K562 (cell line): Measurements from ENCODE around the gene GPHA2. TPM values are rescaled to one million over a fixed set of nuclear protein-coding genes. Genes with fewer than 3 reads are reported as not detected.

Experiments
- FOXO4 ChIP-seq: fragments of 450-650 bp; formaldehyde crosslinking; IDR thresholded peaks from 2 replicates; pipeline ENCODE4 v1.4.0; 2020; ENCODE audit warnings: mild to moderate bottlenecking, moderate library complexity
- GTF3C2 ChIP-seq: IDR thresholded peaks from 3 replicates; pipeline ENCODE4 v1.6.1; 2011; ENCODE audit warnings: borderline replicate concordance, mild to moderate bottlenecking, moderate library complexity; ENCODE audit not compliant: insufficient read length; ENCODE audit errors: extremely low read depth
- HMBOX1 ChIP-seq: sonication (generic); IDR thresholded peaks from 2 replicates; pipeline ENCODE4 v1.6.1; 2016
- PTRF ChIP-seq: fragments of 450-650 bp; IDR thresholded peaks from 2 replicates; pipeline ENCODE4 v1.6.1; 2016; ENCODE audit warnings: mild to moderate bottlenecking, missing genetic modification characterization, missing compliant biosample characterization
- ZBTB33 ChIP-seq: sonication (generic); formaldehyde crosslinking; IDR thresholded peaks from 2 replicates; pipeline ENCODE4 v1.8.1; 2023; ENCODE audit warnings: mild to moderate bottlenecking, missing genetic modification reagents
- ZMIZ1 ChIP-seq, 2 experiments: fragments of 150-350 bp in 1 of 2; IDR thresholded peaks; 2 replicates each; pipeline ENCODE4 v1.6.1; 2012 to 2016; ENCODE audit warnings: low read depth in 2 of 2, low read length in 2 of 2, mild to moderate bottlenecking in 1 of 2, moderate library complexity in 1 of 2
- ZNF644 ChIP-seq: fragments of 200-800 bp; sonication (Bioruptor generic); IDR thresholded peaks from 2 replicates; pipeline ENCODE4 v1.6.1; 2016; ENCODE audit warnings: low read depth, missing genetic modification characterization, missing compliant biosample characterization
- polyA plus RNA-seq, 8 experiments: library from polyadenylated mRNA; depleted of rRNA in 4 of 8; stranded (reverse) in 5 of 8; unstranded in 3 of 8; fragments of >200 nt; fragmentation: Nextera tagmentation in 2 of 8; fragmentation: Illumina TruSeq in 1 of 8; extraction: Ambion mirVana in 2 of 8; extraction: Trizol in 1 of 8; gene quantifications; 2 replicates each; pipeline versions ENCODE4 v1.2.1 to v1.2.3, GENCODE V29; 2011 to 2014; ENCODE audit warnings: inconsistent platforms in 1 of 8, missing spikeins in 1 of 8
- total RNA-seq, 7 experiments: library from RNA; depleted of rRNA in 6 of 7; stranded (reverse); fragments of >200 nt in 6 of 7; fragmentation: Illumina TruSeq in 2 of 7; extraction: Trizol in 2 of 7; gene quantifications; 2 replicates each; pipeline versions ENCODE4 v1.2.1 to v1.2.3, GENCODE V29; 2011 to 2021; ENCODE audit warnings: low replicate concordance in 1 of 7

GPHA2 gene
- total and polyA plus RNA-seq, 9 of the 15 experiments (the other 6 are each of a cell fraction or from before 2014, with no cell fraction given), result 0.17 to 0.22 TPM; not detected in 7

GRCh38 chr11:64894812-64895452, 40.8 kb downstream of the GPHA2 start (continued):
- TF ChIP-seq ZMIZ1 (IDR thresholded peaks at IDR 0.05; ENCODE audit: low read depth in 2 of 2, low read length in 2 of 2) (no peak), HMBOX1 (no peak), ZBTB33 (CRISPR knock-in tag) (peak; percentile 91), GTF3C2 (no peak), ZNF644 (tag) (no peak), PTRF (tag) (no peak), FOXO4 (CRISPR knock-in tag) (no peak)
